GM12875 (cell line): ENCODE results near the gene TIGAR.

Experiments used
- H3K4me3 ChIP-seq: one replicate; pipeline ENCODE4 v1.5.1; 2011; ENCODE audit warnings: low read depth, low read length, control low read depth
- TF ChIP-seq, protein P1 (sequence below): IDR thresholded peaks from 2 replicates; pipeline ENCODE4 v1.5.1; 2011; ENCODE audit warnings: low read depth, mild to moderate bottlenecking, control low read depth, inconsistent platforms, low read length, moderate library complexity, borderline replicate concordance; ENCODE audit not compliant: insufficient read depth

The TIGAR gene

GRCh38 chr12:4283512-4284255, 37.3 kb upstream of the TIGAR start:
- TF ChIP-seq, protein P1, sequence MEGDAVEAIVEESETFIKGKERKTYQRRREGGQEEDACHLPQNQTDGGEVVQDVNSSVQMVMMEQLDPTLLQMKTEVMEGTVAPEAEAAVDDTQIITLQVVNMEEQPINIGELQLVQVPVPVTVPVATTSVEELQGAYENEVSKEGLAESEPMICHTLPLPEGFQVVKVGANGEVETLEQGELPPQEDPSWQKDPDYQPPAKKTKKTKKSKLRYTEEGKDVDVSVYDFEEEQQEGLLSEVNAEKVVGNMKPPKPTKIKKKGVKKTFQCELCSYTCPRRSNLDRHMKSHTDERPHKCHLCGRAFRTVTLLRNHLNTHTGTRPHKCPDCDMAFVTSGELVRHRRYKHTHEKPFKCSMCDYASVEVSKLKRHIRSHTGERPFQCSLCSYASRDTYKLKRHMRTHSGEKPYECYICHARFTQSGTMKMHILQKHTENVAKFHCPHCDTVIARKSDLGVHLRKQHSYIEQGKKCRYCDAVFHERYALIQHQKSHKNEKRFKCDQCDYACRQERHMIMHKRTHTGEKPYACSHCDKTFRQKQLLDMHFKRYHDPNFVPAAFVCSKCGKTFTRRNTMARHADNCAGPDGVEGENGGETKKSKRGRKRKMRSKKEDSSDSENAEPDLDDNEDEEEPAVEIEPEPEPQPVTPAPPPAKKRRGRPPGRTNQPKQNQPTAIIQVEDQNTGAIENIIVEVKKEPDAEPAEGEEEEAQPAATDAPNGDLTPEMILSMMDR, result no peak
- no peak overlapping the region for H3K4me3 ChIP-seq

GRCh38 chr12:4284306-4284705, 36.7 kb upstream of the TIGAR start:
- TF ChIP-seq, protein P1, result no peak
- no peak overlapping the region for H3K4me3 ChIP-seq

DNA sequence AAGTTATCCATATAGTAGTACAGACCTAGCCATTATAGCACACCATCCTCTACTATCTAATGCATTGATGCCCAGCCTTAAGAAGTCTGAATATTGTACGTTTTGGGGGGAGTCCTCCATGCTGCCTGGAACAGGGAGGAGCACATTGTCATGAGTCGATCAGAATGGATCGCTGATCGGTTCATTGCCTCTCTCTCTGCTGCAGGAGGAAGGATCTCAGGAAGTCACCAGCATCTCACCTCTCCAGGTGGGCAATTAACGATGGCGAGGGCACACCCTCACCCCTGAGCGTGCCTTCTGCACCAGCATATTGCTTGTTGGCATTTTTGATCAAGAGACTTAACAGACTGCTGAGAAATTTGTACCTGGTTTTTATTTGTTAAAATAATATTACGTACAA, 35.9 kb upstream of the TIGAR start:
- no peak overlapping the region for H3K4me3 ChIP-seq

GRCh38 chr12:4286228-4286627, 34.8 kb upstream of the TIGAR start:
- TF ChIP-seq, protein P1, result no peak
- no peak overlapping the region for H3K4me3 ChIP-seq

More for the DNA sequence above, 35.9 kb upstream of the TIGAR start:
- TF ChIP-seq, protein P1, result no peak

DNA sequence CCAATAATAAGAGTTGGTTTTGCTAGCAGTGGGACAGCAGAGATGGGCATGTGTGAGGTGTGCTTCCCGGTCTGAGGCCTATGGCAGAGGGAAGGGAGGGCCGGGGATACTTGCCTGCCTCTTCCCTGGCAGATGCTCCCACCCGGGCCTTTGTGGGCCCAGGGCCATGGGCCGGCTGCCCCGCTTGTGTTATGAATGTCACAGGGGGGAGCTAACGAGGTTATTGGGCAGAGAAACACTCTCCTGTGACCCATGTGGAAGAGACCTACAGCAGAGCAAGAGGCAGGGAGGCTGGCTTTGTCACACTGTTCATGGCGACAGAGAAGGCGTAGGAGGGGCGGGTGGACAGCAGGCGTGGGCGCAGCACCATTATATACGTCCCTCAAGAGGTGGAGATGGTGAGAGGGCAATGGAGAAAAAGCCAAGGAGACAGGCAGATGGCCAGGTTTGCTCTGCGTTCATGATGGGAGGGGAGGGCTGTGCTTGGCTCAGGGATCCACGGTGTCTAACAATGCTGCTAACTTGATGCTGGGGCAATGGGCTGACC, 34.2 kb upstream of the TIGAR start:
- no peak overlapping the region for H3K4me3 ChIP-seq
- TF ChIP-seq, protein P1, result no peak

DNA sequence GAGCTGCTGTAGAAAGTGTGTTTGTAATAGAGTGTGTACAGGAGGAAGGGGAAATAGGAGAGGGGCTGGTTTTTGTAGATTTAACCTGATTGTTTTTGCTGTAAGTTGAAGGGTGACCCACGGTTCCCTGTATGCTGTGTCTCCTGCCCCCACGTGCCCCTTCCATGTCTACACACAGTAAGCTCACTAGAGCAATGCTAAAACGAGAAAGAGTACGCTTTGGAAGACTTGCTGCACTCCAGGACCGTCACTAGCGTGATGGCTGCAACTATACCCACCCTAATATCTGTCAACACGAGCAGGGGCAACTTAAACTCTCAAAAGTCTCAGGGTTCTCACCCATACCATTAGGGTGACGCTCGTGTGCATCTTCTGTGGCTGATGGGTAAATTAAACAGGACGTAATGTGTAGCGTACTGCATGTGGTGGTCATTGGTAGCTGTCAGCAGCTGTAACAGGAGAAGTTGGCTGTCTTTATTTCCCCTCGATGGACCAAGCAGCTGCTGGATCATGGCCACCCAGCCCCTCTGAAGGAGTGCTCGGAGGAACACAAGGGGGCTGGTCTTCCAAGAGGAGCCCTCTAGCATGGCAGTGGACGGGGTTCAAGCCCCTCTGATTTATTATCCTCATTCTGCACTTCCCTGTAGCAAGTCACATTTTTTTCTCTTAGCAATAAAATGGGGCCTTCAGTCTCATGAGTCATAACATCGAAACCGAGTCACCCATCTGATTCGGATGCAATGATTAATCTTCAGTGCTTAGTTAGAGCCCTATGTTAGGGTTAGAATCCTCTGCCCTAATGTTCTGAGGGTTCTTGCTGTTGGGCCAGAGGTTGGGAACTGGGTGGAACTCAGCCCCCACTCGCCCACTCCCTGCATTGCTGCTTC, 33.4 kb upstream of the TIGAR start:
- TF ChIP-seq, protein P1, result no peak

More for the DNA sequence above, 33.4 kb upstream of the TIGAR start:
- H3K4me3 ChIP-seq, result no peak overlapping the region
